ENCODE measurements around the gene AKR7A3. TPM values are rescaled to one million over a fixed set of nuclear protein-coding genes. Genes with fewer than 3 reads are reported as not detected.

AKR7A3 gene
- total RNA-seq, 1 experiment from 2014 or later = 0.40 TPM

GRCh38 chr1:19324665-19324990 lies 36.1 kb upstream of the AKR7A3 start:
- no peaks in the 10 kb centered on the region for H3K4me1 Mint-ChIP-seq (ENCODE audit: insufficient read depth, unreplicated experiment)
- DNase-seq (ENCODE audit: unreplicated experiment) = no peak
- intact Hi-C loops (cut with micrococcal nuclease) = no loop called here
- CTCF ChIA-PET = no interaction called here
- peaks cover 57% of the 10 kb centered on the region for H3K36me3 Mint-ChIP-seq (ENCODE audit: insufficient read depth, unreplicated experiment)
- TF ChIP-seq, protein P1, sequence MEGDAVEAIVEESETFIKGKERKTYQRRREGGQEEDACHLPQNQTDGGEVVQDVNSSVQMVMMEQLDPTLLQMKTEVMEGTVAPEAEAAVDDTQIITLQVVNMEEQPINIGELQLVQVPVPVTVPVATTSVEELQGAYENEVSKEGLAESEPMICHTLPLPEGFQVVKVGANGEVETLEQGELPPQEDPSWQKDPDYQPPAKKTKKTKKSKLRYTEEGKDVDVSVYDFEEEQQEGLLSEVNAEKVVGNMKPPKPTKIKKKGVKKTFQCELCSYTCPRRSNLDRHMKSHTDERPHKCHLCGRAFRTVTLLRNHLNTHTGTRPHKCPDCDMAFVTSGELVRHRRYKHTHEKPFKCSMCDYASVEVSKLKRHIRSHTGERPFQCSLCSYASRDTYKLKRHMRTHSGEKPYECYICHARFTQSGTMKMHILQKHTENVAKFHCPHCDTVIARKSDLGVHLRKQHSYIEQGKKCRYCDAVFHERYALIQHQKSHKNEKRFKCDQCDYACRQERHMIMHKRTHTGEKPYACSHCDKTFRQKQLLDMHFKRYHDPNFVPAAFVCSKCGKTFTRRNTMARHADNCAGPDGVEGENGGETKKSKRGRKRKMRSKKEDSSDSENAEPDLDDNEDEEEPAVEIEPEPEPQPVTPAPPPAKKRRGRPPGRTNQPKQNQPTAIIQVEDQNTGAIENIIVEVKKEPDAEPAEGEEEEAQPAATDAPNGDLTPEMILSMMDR (IDR thresholded peaks at IDR 0.05; ENCODE audit: unreplicated experiment) = no peak
- POLR2A ChIA-PET = no interaction called here
- no peaks in the 10 kb centered on the region for H3K9me3 Mint-ChIP-seq (ENCODE audit: unreplicated experiment)
- H3K4me3 Mint-ChIP-seq (ENCODE audit: unreplicated experiment) = no peak overlapping the region
- H3K27ac Mint-ChIP-seq (ENCODE audit: low read depth, unreplicated experiment) = no peak overlapping the region
- BruUV-seq (replicated peaks) = no TSS peak
- no peaks in the 10 kb centered on the region for H3K27me3 Mint-ChIP-seq (ENCODE audit: insufficient read depth, unreplicated experiment)

- intact Hi-C loops (cut with micrococcal nuclease) = no loop called here
- ChIA-PET CTCF (no interaction called here), POLR2A (interaction anchor here (2.3 kb wide), 1 partner anchor 11 kb away, joined by 10 read pairs; the partner anchor contains the start of genes AKR7A2 and SLC66A1)
- peaks cover 56% of the 10 kb centered on the region for H3K36me3 Mint-ChIP-seq (ENCODE audit: insufficient read depth, unreplicated experiment)
- BruUV-seq (replicated peaks) = no TSS peak
- H3K4me1 Mint-ChIP-seq (ENCODE audit: insufficient read depth, unreplicated experiment) = no peaks in the 10 kb centered on the region
- no peaks in the 10 kb centered on the region for H3K27me3 Mint-ChIP-seq (ENCODE audit: insufficient read depth, unreplicated experiment)
- H3K27ac Mint-ChIP-seq (ENCODE audit: low read depth, unreplicated experiment) = no peak overlapping the region
- TF ChIP-seq, protein P1 (IDR thresholded peaks at IDR 0.05; ENCODE audit: unreplicated experiment) = no peak
- no peaks in the 10 kb centered on the region for H3K9me3 Mint-ChIP-seq (ENCODE audit: unreplicated experiment)
- no peak overlapping the region for H3K4me3 Mint-ChIP-seq (ENCODE audit: unreplicated experiment)
- DNase-seq (ENCODE audit: unreplicated experiment) = no peak
Measured at GRCh38 chr1:19323987-19324664, 35.6 kb upstream of the AKR7A3 start.

GRCh38 chr1:19322481-19322880 lies 33.9 kb upstream of the AKR7A3 start:
- BruUV-seq (replicated peaks) = no TSS peak
- Mint-ChIP-seq H3K4me1 (ENCODE audit: insufficient read depth, unreplicated experiment) (no peaks in the 10 kb centered on the region), H3K27ac (ENCODE audit: low read depth, unreplicated experiment) (no peak overlapping the region)

GRCh38 chr1:19321071-19321470 lies 32.5 kb upstream of the AKR7A3 start:
- Mint-ChIP-seq H3K9me3 (ENCODE audit: unreplicated experiment) (no peaks in the 10 kb centered on the region), H3K27ac (ENCODE audit: low read depth, unreplicated experiment) (no peak overlapping the region), H3K4me3 (ENCODE audit: unreplicated experiment) (no peak overlapping the region), H3K27me3 (ENCODE audit: insufficient read depth, unreplicated experiment) (no peaks in the 10 kb centered on the region), H3K4me1 (ENCODE audit: insufficient read depth, unreplicated experiment) (no peaks in the 10 kb centered on the region), H3K36me3 (ENCODE audit: insufficient read depth, unreplicated experiment) (peaks cover 44% of the 10 kb centered on the region)
- intact Hi-C loops (cut with micrococcal nuclease) = no loop called here
- TF ChIP-seq, protein P1 (IDR thresholded peaks at IDR 0.05; ENCODE audit: unreplicated experiment) = no peak
- ChIA-PET POLR2A (no interaction called here), CTCF (no interaction called here)
- no peak for DNase-seq (ENCODE audit: unreplicated experiment)
- no TSS peak for BruUV-seq (replicated peaks)

More at GRCh38 chr1:19322481-19322880, 33.9 kb upstream of the AKR7A3 start:
- no peak overlapping the region for H3K4me3 Mint-ChIP-seq (ENCODE audit: unreplicated experiment)
- DNase-seq (ENCODE audit: unreplicated experiment) = no peak
- H3K36me3 Mint-ChIP-seq (ENCODE audit: insufficient read depth, unreplicated experiment) = peaks cover 54% of the 10 kb centered on the region
- TF ChIP-seq, protein P1 (IDR thresholded peaks at IDR 0.05; ENCODE audit: unreplicated experiment) = no peak
- POLR2A ChIA-PET = interaction anchor here (2.3 kb wide), 1 partner anchor 10 kb away, joined by 10 read pairs; the partner anchor contains the start of genes AKR7A2 and SLC66A1
- H3K9me3 Mint-ChIP-seq (ENCODE audit: unreplicated experiment) = no peaks in the 10 kb centered on the region
- CTCF ChIA-PET = interaction anchor here (1.2 kb wide), 1 partner anchor 22 kb away, joined by 4 read pairs; no protein-coding TSS in a partner anchor
- intact Hi-C loops (cut with micrococcal nuclease) = no loop called here
- no peaks in the 10 kb centered on the region for H3K27me3 Mint-ChIP-seq (ENCODE audit: insufficient read depth, unreplicated experiment)

All from MCF 10A (cell line).